Upper lobe of right lung (tissue), 1 donor: ENCODE results near the gene CDC42EP2. TPM values are rescaled to one million over a fixed set of nuclear protein-coding genes. Genes with fewer than 3 reads are reported as not detected.

Experiments
- ATAC-seq: fragments of 200-7000 bp; cut with Tn5 transposase; one replicate; pipeline ENCODE4 v1.9.1; 2020; ENCODE audit warnings: mild to moderate bottlenecking, moderate library complexity
- DNase-seq: peaks from one replicate; pipeline ENCODE4 v3.0.0-alpha.2; 2020
- H3K27ac ChIP-seq: fragments of 200-600 bp; one replicate; pipeline ENCODE4 v1.8.0; 2022
- H3K27me3 ChIP-seq: fragments of 200-600 bp; one replicate; pipeline ENCODE4 v1.8.0; 2022; ENCODE audit warnings: mild to moderate bottlenecking
- H3K36me3 ChIP-seq: fragments of 200-600 bp; one replicate; pipeline ENCODE4 v1.8.0; 2022
- H3K4me1 ChIP-seq: fragments of 200-600 bp; one replicate; pipeline ENCODE4 v1.8.0; 2022
- H3K4me3 ChIP-seq: fragments of 200-600 bp; one replicate; pipeline ENCODE4 v1.8.0; 2022; ENCODE audit warnings: mild to moderate bottlenecking
- H3K9me3 ChIP-seq: fragments of 200-600 bp; one replicate; pipeline ENCODE4 v1.8.0; 2022
- intact Hi-C: fragments of 100-400 bp; cut with DNase I; formaldehyde crosslinking; loops from one replicate; pipeline ENCODE4 v1.11.0; 2022
- total RNA-seq: library from RNA; stranded (reverse); fragmentation: NEBNext Ultra II Directional; extraction: Animal tissue kit (Norgen Biotek cat#: 25700); gene quantifications from one replicate; pipeline ENCODE4 v1.2.1, GENCODE V29; 2021
- TF ChIP-seq, protein P1 (sequence below): fragments of 200-600 bp; IDR thresholded peaks from one replicate; pipeline ENCODE4 v1.8.0; 2022; ENCODE audit warnings: antibody characterized with exemption
- donor health status: DM: no; HTN: yes; CAD: no; lungs with severe emphysema.

The CDC42EP2 gene
- total RNA-seq, 1 donor from 2014 or later = 27.5 TPM

- Histone ChIP-seq H3K27ac (no peak overlapping the region), H3K4me3 (no peak overlapping the region), H3K4me1 (peaks cover 38% of the 10 kb centered on the region), H3K9me3 (no peaks in the 10 kb centered on the region), H3K36me3 (no peaks in the 10 kb centered on the region), H3K27me3 (no peaks in the 10 kb centered on the region)
- ATAC-seq (no peak), DNase-seq (no peak)
- TF ChIP-seq, protein P1, sequence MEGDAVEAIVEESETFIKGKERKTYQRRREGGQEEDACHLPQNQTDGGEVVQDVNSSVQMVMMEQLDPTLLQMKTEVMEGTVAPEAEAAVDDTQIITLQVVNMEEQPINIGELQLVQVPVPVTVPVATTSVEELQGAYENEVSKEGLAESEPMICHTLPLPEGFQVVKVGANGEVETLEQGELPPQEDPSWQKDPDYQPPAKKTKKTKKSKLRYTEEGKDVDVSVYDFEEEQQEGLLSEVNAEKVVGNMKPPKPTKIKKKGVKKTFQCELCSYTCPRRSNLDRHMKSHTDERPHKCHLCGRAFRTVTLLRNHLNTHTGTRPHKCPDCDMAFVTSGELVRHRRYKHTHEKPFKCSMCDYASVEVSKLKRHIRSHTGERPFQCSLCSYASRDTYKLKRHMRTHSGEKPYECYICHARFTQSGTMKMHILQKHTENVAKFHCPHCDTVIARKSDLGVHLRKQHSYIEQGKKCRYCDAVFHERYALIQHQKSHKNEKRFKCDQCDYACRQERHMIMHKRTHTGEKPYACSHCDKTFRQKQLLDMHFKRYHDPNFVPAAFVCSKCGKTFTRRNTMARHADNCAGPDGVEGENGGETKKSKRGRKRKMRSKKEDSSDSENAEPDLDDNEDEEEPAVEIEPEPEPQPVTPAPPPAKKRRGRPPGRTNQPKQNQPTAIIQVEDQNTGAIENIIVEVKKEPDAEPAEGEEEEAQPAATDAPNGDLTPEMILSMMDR = no peak
- intact Hi-C loops = no loop called here
Observed at GRCh38 chr11:65310215-65310614, 4.5 kb upstream of the CDC42EP2 start.

- no peaks in the 10 kb centered on the region for H3K36me3 ChIP-seq
- no peak overlapping the region for H3K4me3 ChIP-seq
- DNase-seq (no peak), ATAC-seq (no peak)
- TF ChIP-seq, protein P1 = no peak
- no peak overlapping the region for H3K27ac ChIP-seq
- H3K27me3 ChIP-seq = no peaks in the 10 kb centered on the region
- H3K4me1 ChIP-seq = peaks cover 38% of the 10 kb centered on the region
- no peaks in the 10 kb centered on the region for H3K9me3 ChIP-seq
- intact Hi-C loops = no loop called here
Observed at GRCh38 chr11:65310736-65311135, 3.9 kb upstream of the CDC42EP2 start.

DNA sequence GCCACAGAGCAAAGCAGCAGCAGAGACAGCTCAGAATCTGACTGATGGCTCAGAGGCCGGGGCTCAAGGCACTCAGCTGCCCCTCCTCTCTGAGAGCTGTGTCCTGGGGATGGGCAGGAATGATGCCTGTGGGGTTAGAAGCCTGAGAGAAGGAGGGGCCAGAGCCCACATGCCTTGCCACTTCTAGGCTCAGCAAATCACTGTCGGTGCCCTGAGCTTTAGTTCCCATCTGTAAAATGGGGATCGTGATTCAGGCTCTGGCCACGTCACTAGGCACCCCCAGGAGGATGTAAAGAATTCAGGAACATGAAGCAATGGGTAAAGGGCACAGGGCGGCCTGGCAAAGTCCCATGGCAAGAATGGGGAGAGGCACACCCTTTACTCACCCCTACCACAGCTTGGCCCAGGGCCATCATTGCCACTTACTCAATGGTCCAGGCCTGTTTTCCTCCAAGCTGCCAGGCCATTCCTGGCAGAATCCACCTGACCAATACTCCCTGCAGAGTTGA is 3.4 kb upstream of the CDC42EP2 start:
- Histone ChIP-seq H3K4me3 (no peak overlapping the region), H3K36me3 (no peaks in the 10 kb centered on the region), H3K9me3 (no peaks in the 10 kb centered on the region), H3K27me3 (no peaks in the 10 kb centered on the region), H3K27ac (no peak overlapping the region), H3K4me1 (peaks cover 38% of the 10 kb centered on the region)
- DNase-seq = peak; percentile 75
- no peak for ATAC-seq
- intact Hi-C loops = no loop called here
- TF ChIP-seq, protein P1 = no peak

DNA sequence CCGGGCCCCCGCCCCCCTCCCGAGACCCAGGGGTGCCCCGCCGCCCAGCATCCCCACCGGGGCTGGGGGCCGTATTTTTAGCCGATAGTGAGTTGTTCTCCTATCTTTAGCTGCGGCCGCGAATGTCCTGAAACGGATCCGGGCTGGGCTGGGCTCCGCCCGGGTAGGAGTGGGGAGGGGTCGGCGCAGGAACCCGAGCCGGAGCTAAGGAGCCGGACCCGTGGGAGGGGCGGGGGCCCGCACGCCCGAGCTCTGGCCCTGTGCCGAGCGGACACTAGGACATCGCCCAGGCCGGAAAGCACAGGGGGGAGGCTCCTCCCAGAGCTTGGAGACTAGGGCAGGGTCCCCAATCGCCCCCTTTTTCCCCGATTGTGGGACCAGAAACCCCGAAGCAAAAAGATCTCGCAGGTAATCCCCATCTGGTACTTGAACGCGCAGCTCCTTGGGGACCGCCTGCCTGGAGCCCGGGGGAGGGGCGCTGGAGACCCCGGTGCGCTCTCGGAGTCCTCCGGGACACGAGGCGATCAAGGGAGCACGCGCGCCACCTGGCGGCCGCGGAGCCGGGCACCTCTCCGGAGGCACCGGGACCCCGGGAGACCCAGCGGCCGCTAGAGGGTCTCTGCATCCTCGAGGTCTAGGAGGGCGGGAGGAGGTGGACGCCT is 669 bp downstream of the CDC42EP2 start:
- intact Hi-C loops = no loop called here
- TF ChIP-seq, protein P1 = peak; percentile 94
- H3K4me3 ChIP-seq = peak overlapping the region; percentile 98
- DNase-seq = peak; percentile 91
- H3K9me3 ChIP-seq = no peaks in the 10 kb centered on the region
- H3K27ac ChIP-seq = peak overlapping the region; percentile 89
- peak; percentile 72 for ATAC-seq
- H3K27me3 ChIP-seq = no peaks in the 10 kb centered on the region
- peaks cover 24% of the 10 kb centered on the region for H3K4me1 ChIP-seq
- peaks cover 3% of the 10 kb centered on the region for H3K36me3 ChIP-seq

- Histone ChIP-seq H3K27me3 (no peaks in the 10 kb centered on the region), H3K4me1 (peaks cover 22% of the 10 kb centered on the region), H3K27ac (peak overlapping the region; percentile 89), H3K9me3 (no peaks in the 10 kb centered on the region), H3K36me3 (peaks cover 8% of the 10 kb centered on the region), H3K4me3 (peak overlapping the region; percentile 98)
- TF ChIP-seq, protein P1 = peak; percentile 18
- intact Hi-C loops = no loop called here
- DNase-seq (no peak), ATAC-seq (no peak)
Observed at GRCh38 chr11:65315866-65316226, 1.2 kb downstream of the CDC42EP2 start.
